T-helper 2 cell (primary cell): ENCODE data around the gene AANAT.
"Not testable (repeated sequence)": the region's sequence is repeated elsewhere in the genome, so short reads cannot be mapped to it uniquely, and the experiment has no call there.

Experiments used
- DNase-seq, 5 experiments: peaks; one replicate each; pipeline versions ENCODE4 v3.0.0 to v3.0.0-alpha.2; 2012 to 2022

Gene AANAT

DNA sequence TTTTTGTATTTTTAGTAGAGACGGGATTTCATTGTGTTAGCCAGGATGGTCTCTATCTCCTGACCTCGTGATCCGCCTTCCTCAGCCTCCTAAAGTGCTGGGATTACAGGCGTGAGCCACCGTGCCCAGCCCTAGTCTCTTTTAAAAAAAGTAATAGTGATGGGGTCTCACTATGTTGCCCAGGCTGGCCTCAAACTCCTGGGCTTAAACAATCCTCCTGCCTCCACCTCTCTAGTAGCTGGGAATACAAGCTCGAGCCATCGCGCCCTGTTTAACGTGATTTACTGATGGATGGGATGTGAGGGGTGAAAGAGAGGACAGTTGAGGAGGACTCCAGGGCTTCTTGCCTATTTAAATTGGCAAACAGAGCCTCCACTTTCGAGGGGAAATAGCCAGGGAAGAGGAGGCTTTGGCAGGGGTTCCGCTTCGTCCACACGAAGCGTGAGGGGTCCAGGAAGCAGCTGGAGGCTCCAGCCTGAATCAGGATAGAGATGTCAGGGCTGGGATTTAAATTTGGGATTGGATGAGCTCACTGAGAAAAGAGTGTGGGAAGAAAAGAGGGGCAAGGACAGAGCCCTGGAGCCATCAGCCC lies 41.2 kb downstream of the AANAT start:
- not testable (repeated sequence) for DNase-seq

GRCh38 chr17:76510831-76511244 lies 43.4 kb downstream of the AANAT start:
- DNase-seq, result no peak

DNA sequence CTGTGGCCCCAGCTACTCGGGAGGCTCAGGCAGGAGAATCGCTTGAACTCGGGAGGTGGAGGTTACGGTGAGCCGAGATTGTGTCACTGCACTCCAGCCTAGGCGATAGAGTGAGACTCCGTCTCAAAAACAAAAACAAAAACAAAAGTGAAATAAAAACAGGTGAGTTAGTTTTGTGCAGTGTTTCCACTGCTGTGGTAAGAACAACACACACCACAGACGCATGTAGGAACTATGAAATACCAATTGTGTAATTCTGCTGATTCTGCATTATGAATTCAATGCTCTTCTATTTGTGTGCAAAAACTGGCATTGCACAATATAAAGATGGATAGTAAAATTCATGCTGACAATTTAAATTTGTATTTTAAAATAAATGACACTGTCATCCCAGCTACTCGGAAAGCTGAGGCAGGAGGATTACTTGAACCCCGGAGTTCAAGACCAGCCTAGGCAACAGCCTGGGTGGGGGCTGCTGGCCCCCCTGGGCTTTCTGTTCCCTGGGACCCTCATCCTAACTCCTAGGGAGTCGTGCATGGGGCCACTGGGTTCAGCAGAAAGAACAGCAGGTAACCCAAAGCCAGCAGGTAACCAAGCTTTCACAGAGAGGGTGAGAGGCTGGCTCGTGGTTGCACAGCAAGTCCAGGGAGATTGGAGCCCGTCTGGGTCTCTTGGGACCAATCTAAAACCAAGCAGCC lies 44.4 kb downstream of the AANAT start:
- DNase-seq, result peak in 2 of 5 experiments; percentile 8 to 68

- no peak for DNase-seq
Measured at GRCh38 chr17:76512366-76513305, 45.2 kb downstream of the AANAT start.

GRCh38 chr17:76513306-76513692 lies 45.9 kb downstream of the AANAT start:
- no peak for DNase-seq

GRCh38 chr17:76514355-76514754 lies 47.0 kb downstream of the AANAT start:
- DNase-seq, result not testable (repeated sequence)

DNA sequence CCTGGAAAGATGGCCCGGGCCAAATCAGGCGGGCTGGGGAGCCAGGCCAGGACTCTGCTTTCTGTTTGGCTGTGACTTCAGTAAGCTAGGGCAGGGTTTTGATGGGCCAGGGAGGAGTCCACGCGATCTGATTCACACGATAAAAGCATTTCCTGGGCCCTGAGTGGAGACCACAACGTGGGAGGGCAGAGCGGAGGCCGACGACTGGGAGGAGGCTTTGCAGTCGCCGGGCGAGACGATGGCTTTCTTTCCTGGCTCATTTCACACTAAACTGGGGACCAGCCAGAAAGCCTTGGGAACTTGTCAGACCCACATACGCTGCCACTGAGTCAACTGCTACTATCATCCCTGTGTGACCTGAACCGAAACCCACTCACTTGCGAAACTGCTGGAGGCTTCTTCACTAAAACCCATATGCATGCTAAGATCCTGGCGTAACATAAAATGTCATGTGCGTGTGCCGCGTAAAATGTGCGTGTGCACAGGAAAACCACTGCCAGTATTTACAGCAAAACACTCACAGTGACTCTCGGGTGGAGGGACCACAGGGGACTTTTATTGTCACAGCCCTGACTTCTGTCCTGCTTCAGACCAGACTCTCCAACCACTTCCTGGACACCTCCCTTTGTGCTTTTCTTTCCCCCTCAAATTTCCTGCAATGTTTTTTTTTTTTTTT lies 48.0 kb downstream of the AANAT start:
- peak; percentile 44 to 98 (median 74) for DNase-seq

DNA sequence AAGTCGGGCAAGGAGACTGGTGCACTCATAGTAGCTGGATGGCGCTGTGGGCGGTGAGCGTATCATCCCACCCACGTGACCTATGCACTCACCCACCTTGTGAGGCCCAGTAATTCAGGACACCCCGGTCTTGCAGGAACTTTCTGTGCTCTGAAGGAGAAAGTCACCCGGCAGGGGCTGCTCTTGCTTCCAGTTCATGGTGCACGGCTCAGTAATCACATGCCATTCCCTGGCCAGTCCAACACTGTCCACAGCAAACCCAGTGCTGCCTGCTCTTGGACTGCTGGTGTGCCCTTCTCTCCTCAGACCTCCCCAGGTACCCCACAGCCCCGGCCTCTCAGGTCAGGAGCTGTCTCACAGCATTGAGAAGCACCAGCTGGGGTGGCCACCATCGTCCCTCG lies 50.2 kb downstream of the AANAT start:
- no peak for DNase-seq

GRCh38 chr17:76519048-76519966 lies 51.9 kb downstream of the AANAT start:
- DNase-seq, result no peak
